DMS 273 (cell line): ENCODE measurements around the gene SPRED3.

Source experiments
- DNase-seq: peaks from one replicate; lab custom pipeline; 2025; ENCODE audit not compliant: unreplicated experiment; lab: John Stamatoyannopoulos, UW

SPRED3 gene

DNA sequence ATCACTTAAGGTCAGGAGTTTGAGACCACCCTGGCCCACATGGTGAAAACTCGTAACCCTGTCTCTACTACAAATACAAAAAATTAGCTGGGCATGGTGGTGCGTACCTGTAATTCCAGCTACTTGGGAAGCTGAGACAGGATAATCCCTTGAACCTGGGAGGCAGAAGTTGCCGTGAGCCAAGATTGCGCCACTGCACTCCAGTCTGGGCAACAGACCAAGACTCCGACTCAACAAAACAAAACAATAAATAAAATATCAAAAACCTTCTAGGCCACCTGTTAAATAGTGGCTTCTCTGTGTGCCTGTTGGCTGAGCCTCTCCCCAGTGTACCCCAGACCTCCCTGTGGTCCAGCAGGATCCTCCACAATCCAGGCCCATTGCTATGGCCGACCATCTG lies 17.4 kb upstream of the SPRED3 start:
- DNase-seq, result no peak

DNA sequence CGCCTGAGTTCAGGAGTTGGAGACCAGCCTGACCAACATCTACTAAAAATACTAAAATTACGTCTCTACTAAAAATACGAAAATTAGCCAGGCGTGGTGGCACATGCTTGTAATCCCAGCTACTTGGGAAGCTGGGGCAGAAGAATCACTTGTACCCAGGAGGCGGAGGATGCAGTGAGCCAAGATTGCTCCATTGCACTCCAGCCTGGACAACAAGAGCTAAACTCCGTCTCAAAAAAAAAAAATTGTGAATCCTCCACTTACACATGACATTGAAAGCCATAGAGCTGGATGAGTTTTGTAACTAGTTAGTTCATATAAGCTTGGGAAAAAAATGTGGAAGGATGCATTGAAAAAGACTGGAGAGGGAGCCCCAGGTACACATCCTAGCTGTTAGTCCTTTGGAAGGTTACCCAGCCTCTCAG lies 14.6 kb upstream of the SPRED3 start:
- DNase-seq, result no peak

- peak; percentile 100 for DNase-seq
Observed at GRCh38 chr19:38374332-38375097, 14.0 kb upstream of the SPRED3 start, which contains the start of gene PSMD8. Gene PSMD8 (plus strand): TSS chr19:38374571. CDS start chr19:38374602, 31 bp downstream.

GRCh38 chr19:38375098-38375493 lies 13.4 kb upstream of the SPRED3 start:
- DNase-seq, result no peak

GRCh38 chr19:38375748-38376147 lies 12.7 kb upstream of the SPRED3 start:
- DNase-seq, result peak; percentile 47

- no peak for DNase-seq
Observed at GRCh38 chr19:38376576-38376975, 11.9 kb upstream of the SPRED3 start.

DNA sequence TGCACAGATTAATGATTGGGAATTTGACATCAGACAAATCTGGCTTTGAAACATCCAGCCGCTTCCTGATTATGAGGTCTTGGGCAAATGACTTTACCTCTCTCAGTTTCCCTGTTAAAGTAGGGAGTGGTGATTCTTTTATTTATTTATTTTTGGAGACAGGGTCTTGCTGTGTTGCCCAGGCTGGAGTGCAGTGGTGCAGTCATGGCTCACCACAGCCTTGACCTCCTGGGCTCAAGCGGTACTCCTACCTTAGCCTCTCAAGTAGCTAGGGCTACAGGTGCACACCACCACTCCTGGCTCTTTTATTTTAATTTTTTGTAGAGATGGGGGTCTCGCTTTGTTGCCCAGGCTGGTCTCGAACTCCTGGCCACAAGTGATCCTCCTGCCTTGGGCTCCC lies 11.4 kb upstream of the SPRED3 start:
- no peak for DNase-seq

DNA sequence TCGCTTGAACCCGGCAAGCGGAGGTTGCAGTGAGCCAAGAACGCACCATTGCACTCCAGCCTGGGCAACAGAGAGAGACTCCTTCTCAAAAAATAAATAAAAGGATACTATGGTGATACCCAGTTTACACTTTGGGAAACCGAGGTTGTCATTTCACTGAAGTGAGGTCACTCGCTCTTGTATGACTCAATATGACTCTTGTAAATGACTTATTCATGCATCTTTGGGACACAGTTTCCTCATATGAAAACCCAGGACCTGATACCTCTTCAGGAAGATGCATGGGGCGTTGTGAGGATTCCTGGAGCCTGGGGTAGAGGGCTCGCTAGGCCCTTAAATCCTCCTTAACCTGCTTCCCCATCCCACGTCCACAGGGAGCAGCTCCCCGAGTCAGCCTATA lies 9.6 kb upstream of the SPRED3 start:
- no peak for DNase-seq

DNA sequence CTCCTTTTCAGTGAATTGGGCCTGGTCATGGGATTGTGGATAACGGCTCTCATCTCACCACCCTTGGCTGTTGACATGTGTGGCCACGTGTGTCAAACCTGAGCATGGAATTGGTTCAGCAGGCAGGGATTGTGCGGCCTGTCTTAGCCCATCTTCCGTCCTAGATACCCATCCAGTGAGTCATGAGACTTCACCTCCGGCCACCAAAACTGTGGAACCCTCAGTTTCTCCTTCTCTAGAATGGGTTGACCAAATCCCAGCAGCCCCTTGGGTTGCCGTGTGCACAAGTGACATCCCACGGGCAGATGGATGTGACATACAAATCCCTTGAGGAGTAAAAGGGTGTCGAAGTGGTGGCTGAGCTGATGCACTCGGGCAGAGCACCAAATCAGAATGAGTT lies 7.4 kb upstream of the SPRED3 start:
- DNase-seq, result no peak

DNA sequence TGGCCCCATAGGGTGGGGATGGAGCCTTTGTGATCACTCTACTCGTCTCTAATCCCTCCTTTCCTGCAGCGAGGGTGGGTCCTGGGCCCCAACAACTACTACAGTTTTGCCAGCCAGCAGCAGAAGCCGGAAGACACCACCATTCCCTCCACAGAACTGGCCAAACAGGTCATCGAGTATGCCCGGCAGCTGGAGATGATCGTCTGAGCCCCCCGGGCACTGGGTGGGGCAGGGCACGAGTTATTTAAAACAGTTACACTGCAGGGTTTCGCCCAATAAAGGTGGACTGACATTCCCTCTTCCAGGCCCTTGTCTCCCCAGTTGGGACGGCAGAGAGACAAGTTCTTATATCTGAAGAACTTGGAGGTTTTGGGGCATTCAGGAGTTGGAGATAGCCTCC lies 5.3 kb upstream of the SPRED3 start:
- no peak for DNase-seq

DNA sequence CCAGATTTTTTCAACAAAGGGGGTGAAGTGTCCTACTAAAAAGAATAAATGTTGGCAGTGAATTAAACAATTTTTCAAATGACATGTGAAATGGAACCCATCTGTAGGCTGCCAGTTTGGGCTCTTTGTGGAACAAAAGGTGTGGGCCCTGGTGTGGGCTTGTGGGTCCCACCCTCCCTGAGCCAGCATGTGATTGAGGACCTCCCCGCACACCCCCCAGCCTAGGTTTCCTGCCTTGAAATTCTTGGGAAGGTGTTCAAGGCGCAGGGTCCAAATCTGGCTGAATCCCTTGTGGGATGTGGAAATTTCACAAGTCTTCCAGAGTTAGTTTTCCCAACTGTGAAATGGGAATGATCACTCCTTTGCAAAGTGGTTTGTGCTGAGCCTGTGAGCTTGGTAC lies 4.8 kb upstream of the SPRED3 start:
- no peak for DNase-seq

DNA sequence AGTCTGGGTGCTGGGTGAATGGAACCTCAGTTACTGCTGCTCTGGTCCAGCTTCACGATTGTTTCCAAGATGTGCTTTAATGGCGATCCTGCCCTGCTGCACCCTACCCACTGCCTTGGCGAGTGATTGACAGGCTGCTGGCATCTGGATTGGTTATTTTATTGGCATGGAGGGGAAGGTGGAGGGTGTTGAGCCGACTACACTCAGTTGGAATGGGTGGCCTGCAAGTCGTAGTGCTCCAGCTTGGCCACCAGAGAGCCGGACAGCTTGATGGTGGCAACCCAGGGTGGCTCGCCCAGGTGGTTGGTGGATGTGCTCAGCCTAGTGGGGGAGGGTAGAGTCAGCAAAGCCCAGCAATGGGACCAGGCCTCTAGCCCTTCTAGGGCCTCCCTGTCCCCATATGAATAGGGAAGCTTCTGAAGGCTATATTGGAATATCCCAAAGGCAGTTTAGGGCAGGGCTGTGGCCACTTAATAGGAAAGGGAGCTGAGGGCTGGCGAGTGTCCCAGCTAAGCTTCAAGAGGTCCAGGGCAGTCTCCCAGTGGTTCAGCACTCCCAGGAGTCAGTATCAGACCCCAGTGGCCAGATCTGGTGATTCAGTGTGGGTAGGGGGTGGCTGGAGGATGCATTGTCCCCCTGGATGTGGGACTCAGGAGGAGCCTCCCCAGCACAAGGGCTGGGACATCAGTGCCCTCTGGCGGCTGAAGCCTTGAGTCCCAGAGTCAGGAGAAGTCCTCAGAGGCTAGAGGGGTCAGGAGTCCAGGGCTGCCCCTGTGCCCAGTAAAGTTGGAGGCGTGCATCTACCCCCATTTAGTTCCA lies 4.1 kb upstream of the SPRED3 start:
- peak; percentile 65 for DNase-seq

GRCh38 chr19:38385057-38385803 lies 3.3 kb upstream of the SPRED3 start:
- no peak for DNase-seq

GRCh38 chr19:38385804-38386257 lies 2.7 kb upstream of the SPRED3 start:
- DNase-seq, result no peak

- DNase-seq, result peak; percentile 57
Observed at GRCh38 chr19:38386300-38386970, 2.1 kb upstream of the SPRED3 start.

DNA sequence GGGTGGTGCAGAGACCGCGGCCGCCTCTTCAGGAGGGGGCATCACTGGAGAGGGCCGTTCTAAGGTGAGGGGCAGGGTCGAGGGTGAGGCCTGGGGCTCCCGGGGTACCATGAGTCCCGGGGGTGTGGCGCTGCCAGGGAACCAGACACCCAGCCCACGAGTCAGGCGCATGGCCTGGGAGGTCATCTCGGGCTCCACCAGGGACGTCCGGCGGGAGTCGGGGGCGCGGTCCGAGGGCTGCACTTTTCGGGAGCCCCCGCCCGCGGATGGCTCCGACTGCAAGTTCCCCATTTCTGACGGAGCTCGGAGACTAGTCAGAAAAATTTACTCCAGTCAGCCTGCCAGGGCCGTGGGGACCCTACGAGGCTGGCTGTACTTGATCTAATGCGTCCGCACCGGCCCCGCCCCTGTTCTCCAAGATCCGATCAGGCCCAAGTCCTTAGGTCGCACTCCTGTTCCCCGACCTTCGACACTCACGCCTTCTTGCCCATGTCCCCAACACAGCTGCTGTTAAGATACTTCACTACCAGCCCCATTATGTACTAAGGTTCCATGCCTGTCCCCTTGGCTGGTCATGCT lies 1.4 kb upstream of the SPRED3 start:
- peak; percentile 72 for DNase-seq

DNA sequence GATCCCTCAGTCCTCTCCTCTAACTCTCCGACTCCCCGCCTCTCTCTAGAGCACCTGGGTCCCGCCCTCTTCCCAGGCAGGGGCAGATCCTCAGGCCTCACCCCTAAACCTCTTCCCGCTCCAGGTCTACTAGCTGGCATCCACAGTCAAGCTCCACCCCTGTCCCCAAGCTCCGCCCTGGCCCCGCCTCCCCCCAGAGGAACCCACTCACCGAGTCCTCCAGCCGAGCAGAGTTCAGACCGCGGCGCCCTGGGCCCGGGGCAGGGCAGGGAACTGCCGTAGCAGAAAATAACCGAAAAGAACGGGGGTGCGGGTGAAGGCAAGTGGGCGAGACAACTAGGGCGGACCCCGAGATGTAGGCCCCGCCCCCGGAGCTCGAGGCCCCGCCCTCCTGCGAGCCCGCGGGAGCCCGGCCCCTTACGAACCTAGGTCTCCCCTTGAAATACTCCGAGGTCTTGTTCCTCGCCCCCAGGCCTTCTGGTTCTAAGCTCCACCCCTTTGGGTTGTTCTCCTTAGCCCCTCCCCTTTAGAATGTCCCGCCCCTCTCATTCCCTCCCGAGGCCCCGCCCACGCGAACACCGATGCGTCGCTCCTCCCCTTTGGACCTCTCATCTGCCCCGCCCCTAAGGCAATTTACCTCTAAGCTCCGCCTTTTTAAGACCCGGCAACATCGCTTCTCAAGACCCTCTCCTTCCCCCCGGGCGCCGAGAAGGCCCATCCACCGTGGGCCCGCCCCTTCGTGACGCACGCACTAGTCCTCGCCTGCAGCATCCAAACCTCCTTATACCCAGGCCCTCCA lies 748 bp upstream of the SPRED3 start, which contains the start of gene GGN:
Gene GGN (minus strand): TSS at position 485 of the 799 bp plus-strand sequence. CDS start 773 bp downstream, outside the sequence.
- DNase-seq, result peak; percentile 88

DNA sequence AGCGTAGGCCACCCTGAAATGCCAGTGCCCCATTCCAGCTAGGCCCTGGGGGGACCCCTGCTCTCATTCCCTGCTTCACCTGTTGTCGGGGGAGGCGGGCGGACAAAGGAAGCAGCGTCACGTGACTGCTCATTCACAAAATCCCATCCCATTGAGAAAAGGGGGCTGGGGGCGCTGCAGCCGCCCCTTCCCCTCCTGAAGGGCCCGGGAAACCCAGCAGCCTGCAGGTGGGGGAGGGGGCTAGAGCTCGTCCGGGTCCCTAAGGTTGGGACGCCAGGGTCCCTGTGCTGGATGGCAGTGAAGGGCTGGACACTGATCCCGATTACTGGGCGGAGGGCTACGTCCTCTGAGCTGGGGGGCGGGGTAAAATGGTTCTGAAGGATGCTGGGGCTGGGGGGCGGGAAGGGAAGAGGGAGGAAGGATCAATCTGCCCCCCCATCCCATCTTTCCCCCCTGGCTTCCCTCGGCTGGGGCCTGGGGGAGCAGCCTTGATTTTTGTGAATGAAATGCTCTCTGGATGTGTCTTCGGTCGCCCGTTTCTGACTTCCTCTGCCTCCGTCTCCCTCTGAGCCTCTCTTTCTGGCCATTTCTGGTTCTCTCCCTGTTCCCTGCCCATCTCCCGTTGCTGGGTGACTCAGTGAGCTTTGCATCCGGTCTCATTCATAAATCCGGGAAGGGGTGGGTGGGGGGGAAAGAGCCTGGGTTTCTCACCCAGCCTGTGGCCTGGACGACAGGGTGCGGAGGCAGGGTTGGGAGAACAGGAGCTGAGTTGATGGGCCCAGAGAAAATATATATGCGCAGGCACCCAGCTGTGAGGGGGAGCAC lies 816 bp downstream of the SPRED3 start:
- DNase-seq, result peak; percentile 40
